HCT116 (cell line): ENCODE data around the gene TMEM50B. TPM values are rescaled to one million over a fixed set of nuclear protein-coding genes. Genes with fewer than 3 reads are reported as not detected.

ENCODE experiments used
- ATAC-seq: fragments of 200-7000 bp; cut with Tn5 transposase; 2 replicates; pipeline ENCODE4 v1.9.1; 2020; ENCODE audit warnings: mild to moderate bottlenecking, moderate library complexity
- BruUV-seq: library from RNA; stranded (reverse); fragments of 400-500 nt; replicated peaks from 2 replicates; lab custom pipeline; 2021; lab: Mats Ljungman, UMichigan
- CTCF ChIA-PET: fragments of 300-600 bp; sonication (Branson Sonifier 250); formaldehyde crosslinking; loops from one replicate; lab custom pipeline; 2021; ENCODE audit warnings: antibody characterized with exemption; lab: Charles Lee
- POLR2A ChIA-PET: fragments of 300-600, 350-600 bp; sonication (Branson Sonifier 250); formaldehyde crosslinking; loops from one replicate; lab custom pipeline; 2021; ENCODE audit warnings: antibody characterized with exemption; lab: Charles Lee
- RAD21 ChIA-PET, 2 experiments: fragments of 300-600 bp; sonication (Branson Sonifier 250); formaldehyde crosslinking; loops; one replicate each; lab custom pipeline; 2023; ENCODE audit warnings: low total read pairs in 2 of 2; ENCODE audit not compliant: uncharacterized antibody in 2 of 2, unreplicated experiment in 2 of 2, low non-redundant PET in 1 of 2; lab: Charles Lee
- DNase-seq: peaks from one replicate; pipeline ENCODE4 v3.0.0-alpha.2; 2010; ENCODE audit warnings: low read depth, low spot score
- H2AFZ ChIP-seq: fragments of 200-600 bp; shearing (Covaris generic), sonication (generic); 2 replicates; pipeline ENCODE4 v1.6.1; 2017; ENCODE audit warnings: low read depth, mixed run types, mixed read lengths, antibody characterized with exemption, low read length; ENCODE audit not compliant: poor library complexity, severe bottlenecking
- H3K27ac ChIP-seq: 2 replicates; pipeline ENCODE4 v1.5.1; 2012; ENCODE audit warnings: low read depth, low read length
- H3K27me3 ChIP-seq: fragments of 200-600 bp; sonication (generic); 2 replicates; pipeline ENCODE4 v1.6.1; 2016; ENCODE audit warnings: mixed run types, low read length, mixed read lengths; ENCODE audit not compliant: insufficient read depth
- H3K36me3 ChIP-seq, 2 experiments: fragments of 200-500 bp in 1 of 2; fragments of 200-600 bp in 1 of 2; sonication (Bioruptor generic) in 1 of 2; sonication (generic) in 1 of 2; 2 replicates each; pipeline versions ENCODE4 v1.5.1 to v1.6.1; 2014 to 2016; ENCODE audit warnings: low read length in 2 of 2, inconsistent platforms in 1 of 2, mixed read lengths in 1 of 2, mixed run types in 1 of 2; ENCODE audit not compliant: insufficient read depth in 2 of 2, control insufficient read depth in 1 of 2
- H3K4me1 ChIP-seq, 2 experiments: fragments of 200-600 bp in 1 of 2; sonication (generic) in 1 of 2; 2 replicates each; pipeline versions ENCODE4 v1.5.1 to v1.6.1; 2012 to 2017; ENCODE audit warnings: low read length in 2 of 2, inconsistent platforms in 1 of 2, mild to moderate bottlenecking in 1 of 2, mixed read lengths in 1 of 2, mixed run types in 1 of 2, moderate library complexity in 1 of 2; ENCODE audit not compliant: insufficient read depth in 2 of 2, control insufficient read depth in 1 of 2
- H3K4me2 ChIP-seq: fragments of 200-600 bp; sonication (generic); 2 replicates; pipeline ENCODE4 v1.6.1; 2017; ENCODE audit warnings: mixed run types, low read length, mixed read lengths
- H3K4me3 ChIP-seq, 2 experiments: fragments of 200-600 bp in 1 of 2; sonication (generic) in 1 of 2; replicated peaks in 1 of 2; 2 replicates each; pipeline ENCODE4 v1.5.1; 2011 to 2016; ENCODE audit warnings: low read length in 2 of 2, control low read depth in 1 of 2, low read depth in 1 of 2, mild to moderate bottlenecking in 1 of 2, mixed read lengths in 1 of 2, mixed run types in 1 of 2
- H3K79me2 ChIP-seq: fragments of 200-600 bp; sonication (generic); 2 replicates; pipeline ENCODE4 v1.6.1; 2017; ENCODE audit warnings: mild to moderate bottlenecking, mixed run types, low read length, moderate library complexity, mixed read lengths; ENCODE audit not compliant: insufficient read depth
- H3K9ac ChIP-seq: fragments of 200-600 bp; sonication (generic); 2 replicates; pipeline ENCODE4 v1.6.1; 2016; ENCODE audit warnings: low read length, mixed read lengths
- H3K9me2 ChIP-seq: fragments of 200-600 bp; sonication (generic), shearing (Covaris generic); 2 replicates; pipeline ENCODE4 v1.6.1; 2017; ENCODE audit warnings: mixed run types, mild to moderate bottlenecking, moderate library complexity; ENCODE audit not compliant: insufficient read depth
- H3K9me3 ChIP-seq, 2 experiments: fragments of 200-500 bp in 1 of 2; fragments of 200-600 bp in 1 of 2; sonication (Bioruptor generic) in 1 of 2; sonication (generic) in 1 of 2; 2 replicates each; pipeline ENCODE4 v1.6.1; 2014 to 2017; ENCODE audit warnings: low read length in 2 of 2, mixed read lengths in 2 of 2, inconsistent platforms in 1 of 2, low read depth in 1 of 2, mild to moderate bottlenecking in 1 of 2, mixed run types in 1 of 2, moderate library complexity in 1 of 2; ENCODE audit not compliant: control insufficient read depth in 1 of 2, insufficient read depth in 1 of 2
- H4K20me1 ChIP-seq: fragments of 200-600 bp; sonication (generic), shearing (Covaris generic); 2 replicates; pipeline ENCODE4 v1.6.1; 2017; ENCODE audit warnings: mixed run types, mild to moderate bottlenecking, moderate library complexity; ENCODE audit not compliant: insufficient read depth
- CBX3 ChIP-seq: IDR thresholded peaks from 2 replicates; pipeline ENCODE4 v1.6.1; 2012; ENCODE audit warnings: low read depth
- CEBPB ChIP-seq: IDR thresholded peaks from 2 replicates; pipeline ENCODE4 v1.6.1; 2012; ENCODE audit warnings: low read depth
- ELF1 ChIP-seq: IDR thresholded peaks from 2 replicates; pipeline ENCODE4 v1.6.1; 2012; ENCODE audit warnings: low read depth, borderline replicate concordance
- EZH2 ChIP-seq: fragments of 200-600 bp; sonication (generic); IDR thresholded peaks from 2 replicates; pipeline ENCODE4 v1.6.1; 2017; ENCODE audit warnings: antibody characterized with exemption, mixed run types
- EZH2phosphoT487 ChIP-seq: fragments of 200-600 bp; IDR thresholded peaks from 2 replicates; pipeline ENCODE4 v1.6.1; 2018; ENCODE audit warnings: antibody characterized with exemption, borderline replicate concordance
- JUND ChIP-seq: IDR thresholded peaks from 2 replicates; pipeline ENCODE4 v1.6.1; 2012
- POLR2A ChIP-seq: IDR thresholded peaks from 2 replicates; pipeline ENCODE4 v1.7.0; 2011; ENCODE audit warnings: borderline replicate concordance; ENCODE audit not compliant: insufficient read depth, insufficient read length; ENCODE audit errors: extremely low read depth
- POLR2AphosphoS5 ChIP-seq: IDR thresholded peaks from 2 replicates; pipeline ENCODE4 v1.6.1; 2011; ENCODE audit warnings: mild to moderate bottlenecking, low read depth, low read length, moderate library complexity
- RAD21 ChIP-seq: IDR thresholded peaks from 2 replicates; pipeline ENCODE4 v1.6.1; 2012; ENCODE audit warnings: low read depth, mild to moderate bottlenecking
- SRF ChIP-seq: IDR thresholded peaks from 2 replicates; pipeline ENCODE4 v1.6.1; 2012; ENCODE audit warnings: low read depth
- YY1 ChIP-seq: IDR thresholded peaks from 2 replicates; pipeline ENCODE4 v1.6.1; 2011; ENCODE audit warnings: low read length, low read depth, moderate library complexity, mild to moderate bottlenecking; ENCODE audit not compliant: insufficient replicate concordance; ENCODE audit errors: extremely low read depth
- ZNF274 ChIP-seq: fragments of 200-500 bp; sonication (Bioruptor generic); IDR thresholded peaks from 2 replicates; pipeline ENCODE4 v1.6.1; 2014; ENCODE audit warnings: mild to moderate bottlenecking, low read depth, low read length, inconsistent platforms
- intact Hi-C: fragments of 100-400 bp; cut with micrococcal nuclease; formaldehyde crosslinking; loops from 2 replicates; pipeline ENCODE4 v1.10.0; 2022
- total RNA-seq: library from RNA; stranded (reverse); gene quantifications from one replicate; pipeline ENCODE4 v1.2.1, GENCODE V29; 2021; ENCODE audit not compliant: unreplicated experiment
- TF ChIP-seq, protein P1 (sequence below): IDR thresholded peaks from 2 replicates; pipeline ENCODE4 v1.6.1; 2012

TMEM50B gene
- total RNA-seq, 1 experiment from 2014 or later = 18.8 TPM

DNA sequence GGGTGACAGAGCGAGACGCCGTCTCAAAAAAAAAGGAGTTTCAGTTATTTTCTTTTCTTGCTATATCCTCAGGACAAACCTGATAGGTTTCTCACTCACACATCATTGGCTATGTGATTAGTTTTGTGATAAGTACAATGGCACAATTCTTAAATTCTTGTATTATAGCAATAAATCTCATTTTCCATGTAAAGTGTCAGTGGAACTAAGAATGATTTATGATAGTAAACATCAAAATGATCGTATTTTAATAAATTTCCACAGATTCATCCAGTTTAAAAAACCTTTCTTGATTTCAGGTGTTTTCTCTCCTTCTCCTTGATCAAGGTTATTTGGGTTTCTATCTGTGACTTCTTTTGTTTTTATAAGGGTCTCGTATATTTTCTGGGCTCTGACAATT lies 8.2 kb upstream of the TMEM50B start:
- H3K79me2 ChIP-seq = no peaks in the 10 kb centered on the region
- no peak for TF ChIP-seq JUND
- TF ChIP-seq POLR2AphosphoS5 = no peak
- TF ChIP-seq ZNF274 = no peak
- no peak for TF ChIP-seq EZH2
- no peak for TF ChIP-seq CEBPB
- no peak for TF ChIP-seq SRF
- no peak for TF ChIP-seq YY1
- no peak for TF ChIP-seq EZH2phosphoT487
- TF ChIP-seq RAD21 = no peak
- TF ChIP-seq ELF1 = no peak
- TF ChIP-seq CBX3 = no peak
- TF ChIP-seq, protein P1, sequence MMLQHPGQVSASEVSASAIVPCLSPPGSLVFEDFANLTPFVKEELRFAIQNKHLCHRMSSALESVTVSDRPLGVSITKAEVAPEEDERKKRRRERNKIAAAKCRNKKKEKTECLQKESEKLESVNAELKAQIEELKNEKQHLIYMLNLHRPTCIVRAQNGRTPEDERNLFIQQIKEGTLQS = no peak
- TF ChIP-seq POLR2A = no peak
- RAD21 ChIA-PET = no interaction called here
- CTCF ChIA-PET = no interaction called here
- H3K9me2 ChIP-seq = no peaks in the 10 kb centered on the region
- no peak for ATAC-seq
- H3K4me3 ChIP-seq = no peak overlapping the region
- no peaks in the 10 kb centered on the region for H3K27me3 ChIP-seq
- BruUV-seq = no TSS peak
- no peak overlapping the region for H3K9ac ChIP-seq
- no peaks in the 10 kb centered on the region for H3K9me3 ChIP-seq
- H3K27ac ChIP-seq = no peak overlapping the region
- H3K4me2 ChIP-seq = no peak overlapping the region
- POLR2A ChIA-PET = no interaction called here
- H2AFZ ChIP-seq = no peak overlapping the region
- no peaks in the 10 kb centered on the region for H4K20me1 ChIP-seq
- DNase-seq = no peak
- H3K4me1 ChIP-seq = peaks cover 5 to 10% of the 10 kb centered on the region in 2 experiments; a peak in 2 of 4 replicates
- intact Hi-C loops = no loop called here
- H3K36me3 ChIP-seq = no peaks in the 10 kb centered on the region

DNA sequence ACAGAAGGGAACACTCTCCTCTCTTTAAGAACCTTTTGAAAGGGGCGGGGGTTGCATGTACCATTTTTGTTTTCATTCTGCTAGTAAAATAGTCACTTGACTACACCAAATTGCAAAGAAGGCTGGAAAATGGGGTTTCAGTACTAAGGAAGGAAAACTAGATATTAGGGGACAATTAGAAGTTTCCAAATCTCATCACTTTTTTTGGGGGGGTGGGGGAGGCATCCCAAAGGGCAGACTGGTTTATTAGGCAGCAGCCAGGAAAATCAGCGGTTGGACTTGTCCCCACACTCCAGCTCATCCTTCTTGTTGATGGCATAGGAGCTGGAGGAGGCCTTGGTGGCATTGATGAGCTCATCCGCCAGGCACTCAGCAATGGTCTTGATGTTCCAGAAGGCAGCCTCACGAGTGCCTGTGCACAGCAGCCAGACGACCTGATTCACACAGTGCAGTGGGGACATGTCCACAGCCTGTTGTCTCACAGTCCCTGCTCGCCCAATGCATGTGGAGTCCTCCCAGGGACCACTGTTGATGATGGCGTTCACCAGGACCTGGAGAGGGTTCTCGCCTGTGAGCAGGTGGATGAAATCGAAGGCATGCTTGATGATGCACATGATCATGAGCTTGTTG lies 1.7 kb upstream of the TMEM50B start:
- TF ChIP-seq EZH2 (no peak), RAD21 (no peak)
- intact Hi-C loops = no loop called here
- Histone ChIP-seq H3K27ac (no peak overlapping the region), H3K4me3 (no peak overlapping the region), H3K4me1 (peaks cover 5 to 13% of the 10 kb centered on the region in 2 experiments), H3K79me2 (peaks cover 11% of the 10 kb centered on the region; the same call in 1 of the 2 replicates), H4K20me1 (no peaks in the 10 kb centered on the region), H2AFZ (no peak overlapping the region), H3K9me3 (no peaks in the 10 kb centered on the region), H3K27me3 (no peaks in the 10 kb centered on the region), H3K4me2 (0 out of 2 replicates have a peak overlapping the region, but pooled peaks have one; percentile 95), H3K9me2 (no peaks in the 10 kb centered on the region), H3K36me3 (no peaks in the 10 kb centered on the region), H3K9ac (no peak overlapping the region)
- no peak for ATAC-seq
- BruUV-seq = no TSS peak
- POLR2A ChIA-PET = interaction anchor here (4.2 kb wide), 1 partner anchor 10 kb away, joined by 52 read pairs; the partner anchor contains the start of gene DNAJC28
- RAD21 ChIA-PET = no interaction called here
- DNase-seq = no peak
- CTCF ChIA-PET = no interaction called here
